HepG2 (cell line): ENCODE measurements around the gene VIT. TPM values are rescaled to one million over a fixed set of nuclear protein-coding genes. Genes with fewer than 3 reads are reported as not detected.

Experiments used
- ATAC-seq: fragments of 200-7000 bp; cut with Tn5 transposase; 3 replicates; pipeline ENCODE4 v1.9.1; 2020; ENCODE audit warnings: mild to moderate bottlenecking, moderate library complexity
- Bru-seq: library from RNA; stranded (reverse); fragments of 400-500 nt; gene quantifications from one replicate; lab custom pipeline; 2021; lab: Mats Ljungman, UMichigan
- BruChase-seq, 2 experiments: library from RNA; stranded (reverse); fragments of 400-500 nt; gene quantifications; one replicate each; lab custom pipeline; 2021; lab: Mats Ljungman, UMichigan
- BruUV-seq: library from RNA; stranded (reverse); fragments of 400-500 nt; replicated peaks from 2 replicates; lab custom pipeline; 2021; lab: Mats Ljungman, UMichigan
- CTCF ChIA-PET: fragments of 300-600 bp; formaldehyde crosslinking; extraction: SDS; loops from one replicate; lab custom pipeline; 2021; ENCODE audit warnings: low total read pairs, inconsistent platforms, low intra/inter-chr PET ratio; lab: Yijun Ruan, JAX
- POLR2A ChIA-PET: fragments of 350-600 bp; sonication (Branson Sonifier 250); formaldehyde crosslinking; loops from one replicate; lab custom pipeline; 2020; ENCODE audit warnings: antibody characterized with exemption, inconsistent platforms; lab: Yijun Ruan, JAX
- DNase-seq: peaks from one replicate; pipeline ENCODE4 v3.0.0-alpha.2; 2015; ENCODE audit warnings: low spot score
- FAIRE-seq: peaks from 3 replicates; lab custom pipeline; 2011; peaks lifted over from hg19 to GRCh38; lab: Jason Lieb, UNC
- H2AFZ ChIP-seq: one replicate; pipeline ENCODE4 v1.6.1; 2011; ENCODE audit warnings: low read length, inconsistent platforms
- H3K27ac ChIP-seq: fragments of 300-600 bp; 3 replicates; pipeline ENCODE4 v1.8.0; 2011; ENCODE audit warnings: mixed run types, mild to moderate bottlenecking, mixed read lengths, low read length, inconsistent platforms; ENCODE audit not compliant: insufficient read depth; ENCODE audit errors: extremely low read length
- H3K27me3 ChIP-seq, 2 experiments: fragments of 200-600 bp in 1 of 2; 2 replicates in 1 of 2; 3 replicates in 1 of 2; pipeline versions ENCODE4 v1.6.0 to v1.8.0; 2011; ENCODE audit warnings: low read length in 2 of 2, mild to moderate bottlenecking in 2 of 2, moderate library complexity in 2 of 2, inconsistent platforms in 1 of 2; ENCODE audit not compliant: insufficient read depth in 2 of 2, control insufficient read depth in 1 of 2
- H3K36me3 ChIP-seq, 2 experiments: fragments of 200-600 bp in 1 of 2; replicated peaks in 1 of 2; 2 replicates in 1 of 2; 3 replicates in 1 of 2; pipeline versions ENCODE4 v1.5.1 to v1.8.0; 2011; ENCODE audit warnings: low read length in 2 of 2, inconsistent platforms in 1 of 2; ENCODE audit not compliant: insufficient read depth in 2 of 2, control insufficient read depth in 1 of 2
- H3K4me1 ChIP-seq: 2 replicates; pipeline ENCODE4 v1.5.1; 2012; ENCODE audit warnings: low read length, inconsistent platforms; ENCODE audit not compliant: insufficient read depth
- H3K4me2 ChIP-seq: 2 replicates; pipeline ENCODE4 v1.6.0; 2011; ENCODE audit warnings: low read depth, low read length, inconsistent platforms
- H3K4me3 ChIP-seq, 3 experiments: fragments of 200-600 bp in 1 of 3; sonication (generic), shearing (Covaris generic) in 1 of 3; replicated peaks in 1 of 3; 2 replicates each; pipeline ENCODE4 v1.5.1; 2011 to 2016; ENCODE audit warnings: low read length in 3 of 3, inconsistent platforms in 2 of 3, low read depth in 2 of 3, mild to moderate bottlenecking in 2 of 3, control low read depth in 1 of 3, mixed read lengths in 1 of 3; ENCODE audit not compliant: insufficient read depth in 1 of 3
- H3K79me2 ChIP-seq: one replicate; pipeline ENCODE4 v1.6.1; 2011; ENCODE audit warnings: low read length, inconsistent platforms; ENCODE audit not compliant: insufficient read depth
- H3K9ac ChIP-seq: 2 replicates; pipeline ENCODE4 v1.6.0; 2011; ENCODE audit warnings: mild to moderate bottlenecking, low read depth, low read length, inconsistent platforms; ENCODE audit not compliant: insufficient read depth
- H3K9me3 ChIP-seq: 2 replicates; pipeline ENCODE4 v1.5.1; 2012; ENCODE audit warnings: mild to moderate bottlenecking, low read length
- H4K20me1 ChIP-seq: 2 replicates; pipeline ENCODE4 v1.6.0; 2011; ENCODE audit warnings: inconsistent platforms, mild to moderate bottlenecking, low read length, moderate library complexity; ENCODE audit not compliant: insufficient read depth
- ARID2 ChIP-seq: sonication (generic); formaldehyde crosslinking; IDR thresholded peaks from 2 replicates; pipeline ENCODE4 v1.8.1; 2022; ENCODE audit warnings: mild to moderate bottlenecking, missing genetic modification reagents, borderline replicate concordance
- BATF2 ChIP-seq: sonication (generic); formaldehyde crosslinking; IDR thresholded peaks from 2 replicates; pipeline ENCODE4 v1.8.0; 2022; ENCODE audit warnings: mild to moderate bottlenecking, missing genetic modification reagents, moderate library complexity
- FOXO1 ChIP-seq: sonication (generic); formaldehyde crosslinking; IDR thresholded peaks from 2 replicates; pipeline ENCODE4 v1.4.0; 2020; ENCODE audit warnings: missing genetic modification reagents
- RFX3 ChIP-seq: IDR thresholded peaks from 2 replicates; pipeline ENCODE4 v1.6.1; 2016; ENCODE audit warnings: missing biosample characterization, missing genetic modification reagents
- SP140L ChIP-seq: sonication (generic); formaldehyde crosslinking; IDR thresholded peaks from 2 replicates; pipeline ENCODE4 v1.4.0; 2020; ENCODE audit warnings: missing genetic modification reagents, borderline replicate concordance
- ZKSCAN8 ChIP-seq: IDR thresholded peaks from 2 replicates; pipeline ENCODE4 v1.6.1; 2016; ENCODE audit warnings: borderline replicate concordance, missing genetic modification reagents, missing compliant biosample characterization
- ZNF496 ChIP-seq: sonication (generic); formaldehyde crosslinking; IDR thresholded peaks from 2 replicates; pipeline ENCODE4 v1.8.1; 2023; ENCODE audit warnings: mild to moderate bottlenecking, moderate library complexity, missing genetic modification reagents; ENCODE audit not compliant: insufficient replicate concordance
- ZNF562 ChIP-seq: sonication (generic); formaldehyde crosslinking; IDR thresholded peaks from 2 replicates; pipeline ENCODE4 v1.8.0; 2022; ENCODE audit warnings: missing genetic modification reagents, borderline replicate concordance
- ZNF569 ChIP-seq: sonication (generic); formaldehyde crosslinking; IDR thresholded peaks from 2 replicates; pipeline ENCODE4 v1.5.0; 2020; ENCODE audit warnings: mild to moderate bottlenecking, missing genetic modification reagents, moderate library complexity, borderline replicate concordance
- ZSCAN12 ChIP-seq: sonication (generic); formaldehyde crosslinking; IDR thresholded peaks from 2 replicates; pipeline ENCODE4 v1.9.0; 2021; ENCODE audit warnings: mild to moderate bottlenecking, missing genetic modification reagents
- WGBS: methylation state at CpG from one replicate; pipeline ENCODE4 v1.1.6; 2017; ENCODE audit warnings: low lambda C conversion rate; 5-methylcytosine and 5-hydroxymethylcytosine counted together
- in situ Hi-C: cut with HindIII; loops from 2 replicates; pipeline ENCODE4 v1.10.0; 2017; ENCODE audit warnings: low pct_unique_long_range_greater_than_20kb; ENCODE audit not compliant: extremely low pct_ligation_motif_present
- intact Hi-C: fragments of 100-400 bp; cut with micrococcal nuclease; formaldehyde crosslinking; loops from one replicate; pipeline ENCODE4 v1.10.0; 2022; ENCODE audit not compliant: unreplicated experiment
- long read RNA-seq, 2 experiments: library from RNA in 1 of 2; library from polyadenylated mRNA in 1 of 2; stranded (forward) in 1 of 2; unstranded in 1 of 2; transcript quantifications; one replicate each; pipeline ENCODE4 v2.0.0, GENCODE V29; 2019 to 2022
- polyA minus RNA-seq, 3 experiments: library from RNA; depleted of rRNA, polyadenylated mRNA; stranded (reverse); fragments of >200 nt; gene quantifications; 2 replicates each; pipeline ENCODE4 v1.2.3, GENCODE V29; 2011; ENCODE audit warnings: low replicate concordance in 1 of 3
- polyA plus RNA-seq, 8 experiments: library from polyadenylated mRNA; depleted of rRNA in 3 of 8; stranded (reverse) in 7 of 8; unstranded in 1 of 8; fragments of >200 nt; fragmentation: Illumina TruSeq in 4 of 8; extraction: Trizol in 4 of 8; gene quantifications; 2 replicates each; pipeline versions ENCODE4 v1.2.1 to v1.2.3, GENCODE V29; 2011 to 2016; ENCODE audit warnings: low read depth in 4 of 8, missing spikeins in 1 of 8, mixed read lengths in 1 of 8; ENCODE audit not compliant: insufficient read depth in 1 of 8
- total RNA-seq, 5 experiments: library from RNA; depleted of rRNA; stranded (reverse); fragments of >200 nt; fragmentation: Illumina TruSeq; extraction: Trizol; gene quantifications; 2 replicates each; pipeline ENCODE4 v1.2.3, GENCODE V29; 2016; ENCODE audit warnings: low read depth in 1 of 5
- TF ChIP-seq, protein P1 (sequence below): sonication (generic); formaldehyde crosslinking; IDR thresholded peaks from 2 replicates; pipeline ENCODE4 v1.8.1; 2023; ENCODE audit warnings: mild to moderate bottlenecking, missing genetic modification reagents, borderline replicate concordance
- TF ChIP-seq, protein P2 (sequence below): IDR thresholded peaks from 2 replicates; pipeline ENCODE4 v1.6.1; 2016

Gene VIT
- total RNA-seq (2016; rRNA removed; fragmentation: Illumina TruSeq; extraction: Trizol) (not detected in 2 replicates), polyA plus RNA-seq (2011; rRNA removed) (not detected in 2 replicates), polyA minus RNA-seq (2011; rRNA and poly(A)+ RNA removed; ENCODE audit: low replicate concordance) (0.33 TPM in 1 of 2 replicates, not detected in the other), Bru-seq, nascent RNA (not detected), BruChase-seq, experiment 1, labeled RNA remaining after a 6-hour chase (not detected), BruChase-seq, experiment 2, labeled RNA remaining after a 2-hour chase (percentile 1 among the genes with signal in this experiment)
- total RNA-seq (2016; cell fraction: cytosol; rRNA removed; fragmentation: Illumina TruSeq; extraction: Trizol; ENCODE audit: low read depth), result not detected in 2 replicates
- total RNA-seq (2016; cell fraction: insoluble cytoplasmic fraction; rRNA removed; fragmentation: Illumina TruSeq; extraction: Trizol), result not detected in 2 replicates
- not detected in 2 replicates for total RNA-seq (2016; cell fraction: membrane; rRNA removed; fragmentation: Illumina TruSeq; extraction: Trizol)
- not detected in 2 replicates for total RNA-seq (2016; cell fraction: nucleus; rRNA removed; fragmentation: Illumina TruSeq; extraction: Trizol)
- polyA plus RNA-seq (2011; cell fraction: cytosol; rRNA removed), result not detected in 2 replicates
- not detected in 2 replicates for polyA plus RNA-seq (2011; cell fraction: nucleus; rRNA removed)
- polyA plus RNA-seq (2012), result not detected in 2 replicates
- not detected in 2 replicates for polyA plus RNA-seq (2016; cell fraction: cytosol; fragmentation: Illumina TruSeq; extraction: Trizol; ENCODE audit: low read depth)
- polyA plus RNA-seq (2016; cell fraction: insoluble cytoplasmic fraction; fragmentation: Illumina TruSeq; extraction: Trizol; ENCODE audit: low read depth), result not detected in 2 replicates
- not detected in 2 replicates for polyA plus RNA-seq (2016; cell fraction: membrane; fragmentation: Illumina TruSeq; extraction: Trizol; ENCODE audit: low read depth)
- polyA plus RNA-seq (2016; cell fraction: nucleus; fragmentation: Illumina TruSeq; extraction: Trizol; ENCODE audit: insufficient read depth, low read depth), result not detected in 2 replicates
- not detected in 2 replicates for polyA minus RNA-seq (2011; cell fraction: cytosol; rRNA and poly(A)+ RNA removed)
- polyA minus RNA-seq (2011; cell fraction: nucleus; rRNA and poly(A)+ RNA removed), result not detected in 2 replicates
- long read RNA-seq, experiment 1, result 0 reads
- long read RNA-seq, experiment 2, result 0 reads

DNA sequence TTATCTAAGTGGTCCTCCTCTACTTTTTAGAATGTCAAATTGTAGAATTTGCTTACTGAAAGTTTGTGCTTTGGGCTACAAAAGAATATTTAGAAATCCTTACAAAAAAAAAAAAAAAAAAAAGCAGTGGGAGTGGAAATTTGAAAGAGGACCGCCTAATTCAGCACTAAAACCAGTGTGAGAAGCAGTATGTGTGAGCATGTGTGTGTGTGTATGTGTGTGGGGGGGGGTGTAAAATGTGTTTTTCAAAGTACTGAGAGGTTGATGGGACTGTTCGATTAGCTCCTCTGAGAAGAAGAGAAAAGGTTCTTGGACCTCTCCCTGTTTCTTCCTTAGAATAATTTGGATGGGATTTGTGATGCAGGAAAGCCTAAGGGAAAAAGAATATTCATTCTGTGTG, at the start of gene VIT:
Gene VIT (plus strand): TSS at position 175 of the 400 bp plus-strand sequence. CDS start 19,664 bp downstream, outside the sequence.
- FAIRE-seq (no peak), DNase-seq (no peak), ATAC-seq (no peak)
- TF ChIP-seq ZSCAN12 (CRISPR knock-in tag), result no peak
- no peak for TF ChIP-seq BATF2 (CRISPR knock-in tag)
- TF ChIP-seq ZNF569 (CRISPR knock-in tag), result no peak
- no peak for TF ChIP-seq RFX3 (CRISPR knock-in tag)
- TF ChIP-seq SP140L, result no peak
- no peak for TF ChIP-seq ZNF496 (CRISPR knock-in tag)
- TF ChIP-seq, protein P1, sequence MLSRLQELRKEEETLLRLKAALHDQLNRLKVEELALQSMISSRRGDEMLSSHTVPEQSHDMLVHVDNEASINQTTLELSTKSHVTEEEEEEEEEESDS, result no peak
- TF ChIP-seq ZKSCAN8 (CRISPR knock-in tag), result no peak
- TF ChIP-seq, protein P2, sequence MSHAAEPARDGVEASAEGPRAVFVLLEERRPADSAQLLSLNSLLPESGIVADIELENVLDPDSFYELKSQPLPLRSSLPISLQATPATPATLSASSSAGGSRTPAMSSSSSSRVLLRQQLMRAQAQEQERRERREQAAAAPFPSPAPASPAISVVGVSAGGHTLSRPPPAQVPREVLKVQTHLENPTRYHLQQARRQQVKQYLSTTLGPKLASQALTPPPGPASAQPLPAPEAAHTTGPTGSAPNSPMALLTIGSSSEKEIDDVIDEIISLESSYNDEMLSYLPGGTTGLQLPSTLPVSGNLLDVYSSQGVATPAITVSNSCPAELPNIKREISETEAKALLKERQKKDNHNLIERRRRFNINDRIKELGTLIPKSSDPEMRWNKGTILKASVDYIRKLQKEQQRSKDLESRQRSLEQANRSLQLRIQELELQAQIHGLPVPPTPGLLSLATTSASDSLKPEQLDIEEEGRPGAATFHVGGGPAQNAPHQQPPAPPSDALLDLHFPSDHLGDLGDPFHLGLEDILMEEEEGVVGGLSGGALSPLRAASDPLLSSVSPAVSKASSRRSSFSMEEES (CRISPR knock-in tag), result no peak
- TF ChIP-seq ARID2 (CRISPR knock-in tag), result no peak
- TF ChIP-seq FOXO1 (CRISPR knock-in tag), result no peak
- no peak for TF ChIP-seq ZNF562 (CRISPR knock-in tag)
- POLR2A ChIA-PET, result no interaction called here
- in situ Hi-C loops (no loop called here), intact Hi-C loops (no loop called here)
- BruUV-seq, result no TSS peak
- H3K9ac ChIP-seq, result no peak within 1 kb of the TSS
- H3K27ac ChIP-seq, result no peak within 1 kb of the TSS
- H3K4me2 ChIP-seq, result no peak within 1 kb of the TSS
- no peaks in the 10 kb centered on the region for H3K36me3 ChIP-seq
- H3K79me2 ChIP-seq, result no peaks in the 10 kb centered on the region
- peaks cover under 1 to 1% of the 10 kb centered on the region in 2 experiments; a peak in 2 of 5 replicates for H3K27me3 ChIP-seq
- H2AFZ ChIP-seq, result no peak within 1 kb of the TSS
- H3K4me3 ChIP-seq, result no peak within 1 kb of the TSS
- no peaks in the 10 kb centered on the region for H3K9me3 ChIP-seq
- H3K4me1 ChIP-seq, result peaks cover 7% of the 10 kb centered on the region
- CTCF ChIA-PET, result no interaction called here
- H4K20me1 ChIP-seq, result no peaks in the 10 kb centered on the region
- 14% methylated on average over 2 of the region's 2 CpGs for WGBS
